Cerebellar nuclear complex (tissue), 1 donor: ENCODE data around the gene CEACAM4.
"Not testable (repeated sequence)": the region's sequence is repeated elsewhere in the genome, so short reads cannot be mapped to it uniquely, and the experiment has no call there.

Source experiments
- DNase-seq, 2 experiments: peaks; one replicate each; lab custom pipeline; 2025; lab: John Stamatoyannopoulos, UW

Gene CEACAM4

DNA sequence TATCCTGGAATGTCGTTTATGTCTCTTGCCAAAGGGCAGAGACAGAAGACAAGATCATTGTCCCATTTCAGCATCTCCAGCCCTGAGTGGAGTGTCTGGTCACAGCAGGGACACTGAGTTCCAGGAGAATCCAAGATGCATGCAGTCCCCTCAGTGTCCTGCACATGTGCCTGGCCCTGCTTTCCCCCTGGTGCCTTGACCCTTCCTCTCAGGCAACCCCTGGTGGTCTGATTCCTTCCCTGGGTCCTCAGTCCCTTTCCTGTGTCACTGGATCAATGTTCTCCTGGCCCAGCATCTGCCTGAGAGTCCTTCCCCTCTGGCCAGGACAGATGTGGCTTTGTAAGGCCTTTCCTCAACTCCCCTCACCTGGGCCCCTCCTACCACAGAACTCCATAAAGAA lies 41.9 kb downstream of the CEACAM4 start:
- no peak for DNase-seq

DNA sequence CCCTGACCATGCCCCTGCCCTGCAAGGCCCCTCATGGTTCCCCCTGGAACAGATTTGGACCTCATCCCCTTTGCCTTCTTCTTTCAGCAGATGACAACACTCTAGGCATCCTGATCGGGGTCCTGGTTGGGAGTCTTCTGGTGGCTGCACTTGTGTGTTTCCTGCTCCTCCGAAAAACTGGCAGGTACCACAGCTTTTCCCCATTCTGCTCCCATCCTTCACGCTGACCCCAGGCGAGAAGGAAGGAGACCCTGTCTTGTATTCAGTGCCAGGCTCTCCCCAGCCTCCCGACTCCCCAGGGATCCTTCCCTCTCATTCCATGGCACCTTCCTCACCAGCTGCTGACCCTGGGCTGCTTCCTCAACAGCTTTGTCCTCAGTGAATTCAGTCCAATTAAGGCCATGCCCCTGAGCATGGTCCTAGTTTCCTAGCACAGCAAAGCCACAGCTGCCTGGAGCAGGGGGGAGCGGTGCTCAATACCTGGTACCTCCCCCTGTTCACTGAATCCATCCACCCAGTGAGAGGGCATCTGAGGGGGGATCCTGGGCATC lies 42.5 kb downstream of the CEACAM4 start:
- no peak for DNase-seq

DNA sequence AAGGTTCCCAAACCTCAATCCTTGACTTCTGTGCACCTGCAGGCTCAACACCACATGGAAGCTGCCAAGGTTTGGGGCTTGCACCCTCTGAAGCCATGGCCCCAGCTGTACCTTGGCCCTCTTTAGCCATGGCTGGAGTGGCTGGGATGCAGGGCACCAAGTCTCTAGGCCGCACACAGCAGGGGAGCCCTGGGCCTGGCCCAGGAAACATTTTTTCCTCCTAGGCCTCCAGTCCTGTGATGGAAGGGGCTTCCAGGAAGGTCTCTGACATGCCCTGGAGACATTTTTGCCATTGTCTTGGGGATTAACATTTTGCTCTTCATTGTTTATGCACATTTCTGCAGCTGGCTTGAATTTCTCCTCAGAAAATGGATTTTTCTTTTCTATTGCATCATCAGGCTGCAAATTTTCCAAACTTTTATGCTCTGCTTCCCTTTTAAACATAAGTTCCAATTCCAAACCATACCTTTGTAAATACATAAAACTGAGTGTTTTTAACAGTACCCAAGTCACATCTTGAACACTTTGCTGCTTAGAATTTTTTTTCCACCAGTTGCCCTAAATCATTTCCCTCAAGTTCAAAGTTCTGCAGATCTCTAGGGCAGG lies 44.2 kb downstream of the CEACAM4 start:
- not testable (repeated sequence) for DNase-seq

DNA sequence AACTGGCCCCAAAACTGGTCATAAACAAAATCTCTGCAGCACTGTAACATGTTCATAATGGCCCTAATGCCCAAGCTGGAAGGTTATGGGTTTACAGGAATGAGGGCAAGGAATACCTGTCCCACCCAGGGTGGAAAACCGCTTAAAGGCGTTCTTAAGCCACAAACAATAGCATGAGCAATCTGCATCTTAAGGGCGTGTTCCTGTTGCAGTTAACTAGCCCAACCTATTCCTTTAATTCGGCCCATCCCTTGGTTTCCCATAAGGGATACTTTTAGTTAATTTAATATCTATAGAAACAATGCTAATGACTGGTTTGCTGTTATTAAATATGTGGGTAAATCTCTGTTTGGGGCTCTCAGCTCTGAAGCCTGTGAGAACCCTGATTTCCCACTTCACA lies 45.8 kb downstream of the CEACAM4 start:
- not testable (repeated sequence) for DNase-seq

DNA sequence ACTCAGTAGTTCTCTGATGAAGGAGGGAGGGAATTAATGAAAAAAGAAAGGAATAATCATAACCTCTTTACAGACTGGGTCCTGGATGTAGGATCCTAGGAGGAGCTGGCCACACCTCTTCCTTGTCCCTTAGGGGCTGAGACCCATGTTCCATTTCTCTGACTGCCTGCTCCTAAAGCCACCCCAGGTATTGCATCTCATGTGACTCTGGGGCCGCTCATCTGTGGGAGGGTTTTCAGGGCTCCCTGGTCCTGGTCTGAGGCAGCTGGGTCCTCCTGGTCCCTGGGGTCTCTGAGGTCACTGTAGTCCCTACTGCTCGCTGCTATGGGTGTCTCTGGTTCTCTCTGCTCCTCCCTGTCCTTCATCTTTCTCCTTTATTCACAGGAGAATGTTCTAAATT lies 48.0 kb downstream of the CEACAM4 start:
- no peak for DNase-seq

DNA sequence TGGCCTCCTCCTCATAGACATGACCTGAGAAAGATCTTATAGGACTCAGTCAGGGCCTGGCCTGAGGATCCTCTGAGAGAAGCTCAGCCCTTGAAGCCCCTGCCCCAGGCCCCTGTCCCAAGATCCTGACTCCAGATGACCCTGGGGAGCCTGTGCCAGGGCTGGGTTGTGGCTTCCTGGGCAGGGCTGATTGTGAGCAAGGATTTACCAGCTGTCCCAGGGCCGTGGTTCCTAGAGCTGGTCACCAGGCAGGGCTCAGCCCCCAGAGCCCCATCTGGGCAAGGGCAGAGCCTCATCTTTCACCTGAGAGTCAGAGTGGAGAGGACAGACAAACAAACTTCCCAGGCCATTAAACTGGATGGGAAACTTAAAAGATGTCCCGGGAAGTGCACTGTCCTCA lies 49.0 kb downstream of the CEACAM4 start:
- no peak for DNase-seq

DNA sequence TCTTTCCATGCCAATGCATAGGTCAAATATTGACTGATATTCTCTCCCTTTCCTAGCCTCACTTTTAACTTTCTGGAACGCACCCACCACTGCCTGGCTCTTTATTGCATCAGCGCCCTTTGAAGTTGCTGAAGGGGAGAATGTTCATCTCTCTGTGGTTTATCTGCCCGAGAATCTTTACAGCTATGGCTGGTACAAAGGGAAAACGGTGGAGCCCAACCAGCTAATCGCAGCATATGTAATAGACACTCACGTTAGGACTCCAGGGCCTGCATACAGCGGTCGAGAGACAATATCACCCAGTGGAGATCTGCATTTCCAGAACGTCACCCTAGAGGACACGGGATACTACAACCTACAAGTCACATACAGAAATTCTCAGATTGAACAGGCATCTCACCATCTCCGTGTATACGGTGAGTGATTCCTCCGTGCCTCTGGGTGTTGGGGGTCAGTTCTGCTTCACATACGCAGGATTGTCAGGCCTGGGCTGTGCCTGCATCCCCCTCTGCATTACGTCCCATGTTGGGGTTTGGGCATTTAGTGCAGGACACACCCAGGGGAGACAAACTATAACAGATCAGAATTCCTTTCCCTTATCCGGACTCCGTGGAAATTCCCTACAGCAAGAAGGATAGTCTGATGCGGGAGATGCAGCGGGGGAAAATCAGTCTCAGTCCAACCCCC lies 49.6 kb downstream of the CEACAM4 start:
- no peak for DNase-seq

DNA sequence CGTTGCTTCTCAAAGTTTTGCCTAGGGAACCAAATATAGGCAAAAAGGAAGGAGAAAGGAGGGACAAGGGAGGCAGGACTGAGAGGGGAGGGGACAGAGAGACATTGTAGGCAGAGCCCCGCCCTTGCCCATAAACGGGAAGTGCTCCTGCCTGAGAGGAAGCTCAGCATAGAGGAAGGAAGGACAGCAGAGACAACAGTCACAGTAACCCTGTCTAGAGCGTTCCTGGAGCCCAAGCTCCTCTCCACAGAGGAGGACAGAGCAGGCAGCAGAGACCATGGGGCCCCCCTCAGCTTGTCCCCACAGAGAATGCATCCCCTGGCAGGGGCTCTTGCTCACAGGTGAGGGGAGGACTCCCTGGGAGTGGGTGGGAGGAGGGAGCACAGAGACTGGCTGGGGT lies 50.9 kb downstream of the CEACAM4 start, which contains the start of gene CEACAM21:
Gene CEACAM21, plus strand, starts transcription at position 169 of the 400 bp plus-strand sequence. Its CDS starts 109 bp downstream, at position 278.
- DNase-seq: no peak

DNA sequence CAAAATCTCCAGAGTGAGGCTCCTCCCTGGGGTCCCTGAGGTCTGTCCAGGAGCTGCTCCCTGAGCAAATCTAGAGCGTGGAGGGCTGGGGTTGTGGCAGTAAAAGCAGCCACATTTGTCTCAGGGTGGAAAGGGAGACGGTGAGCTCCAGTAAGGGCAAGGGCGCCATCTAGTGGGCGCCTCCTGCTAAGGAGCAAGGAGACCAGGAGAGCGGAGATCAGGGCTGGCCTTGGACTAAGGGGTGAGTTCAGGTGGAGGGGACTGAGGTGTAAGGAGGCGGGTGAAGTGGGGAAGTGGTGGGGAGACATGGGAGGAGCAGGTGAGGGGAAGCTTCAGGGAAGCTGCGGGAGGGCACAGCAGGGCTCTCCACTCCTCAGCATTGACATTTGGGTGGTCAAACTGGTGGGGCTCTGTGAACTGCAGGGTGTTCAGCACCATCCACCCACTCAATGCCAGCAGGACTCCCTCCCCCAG lies 56.2 kb downstream of the CEACAM4 start:
- no peak for DNase-seq

DNA sequence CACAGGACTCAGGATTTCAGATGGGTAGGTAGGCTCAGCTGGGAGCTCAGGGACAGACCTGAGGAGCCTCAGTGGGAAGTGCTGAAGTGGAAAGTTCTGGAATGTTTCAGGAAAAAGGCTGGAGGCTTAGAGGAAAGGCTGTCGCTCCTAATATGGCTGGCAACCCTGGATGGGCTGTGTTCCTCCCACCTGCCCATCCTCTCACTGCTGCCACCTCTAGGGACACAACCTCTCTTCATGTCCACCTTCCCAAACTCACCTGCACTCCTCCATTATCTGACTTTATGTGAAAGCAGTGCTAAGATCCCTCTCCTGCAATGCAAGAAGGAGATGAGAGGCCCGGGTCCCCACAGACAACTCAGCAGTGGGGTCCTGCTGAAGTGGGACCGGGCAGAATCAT lies 56.7 kb downstream of the CEACAM4 start:
- DNase-seq: no peak

DNA sequence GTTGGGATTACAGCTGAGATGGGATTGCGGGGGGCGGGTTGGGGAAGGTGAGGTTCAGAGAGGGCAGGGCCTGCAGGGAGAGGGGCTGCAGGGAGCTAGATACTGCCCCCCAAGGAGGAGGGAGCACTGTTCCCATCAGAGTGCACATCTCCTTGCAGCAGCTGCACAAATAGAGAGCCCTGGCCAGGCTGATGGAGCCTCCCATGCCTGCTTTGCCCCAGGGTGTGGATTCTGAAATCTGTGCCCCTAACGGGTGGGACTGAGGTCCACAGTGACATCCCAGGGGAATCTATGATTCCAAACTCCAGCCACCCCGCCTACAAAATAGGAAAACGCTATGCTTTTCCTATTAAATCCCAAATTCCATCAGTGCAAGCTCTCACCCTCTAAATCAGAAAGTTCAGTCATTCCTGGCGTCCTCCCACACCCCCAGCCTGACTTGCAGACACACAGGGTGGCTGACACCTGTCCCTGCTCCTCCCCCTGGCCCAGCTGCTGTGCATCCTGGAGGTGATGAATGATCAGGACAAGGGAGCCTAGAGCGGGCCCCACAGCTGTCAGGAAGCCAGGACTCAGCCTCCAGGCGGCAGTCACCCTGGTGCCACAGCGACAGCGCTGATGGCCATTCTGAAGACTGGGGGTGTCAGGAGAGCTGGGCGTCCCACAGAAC lies 57.3 kb downstream of the CEACAM4 start:
- DNase-seq: no peak
